Natural killer cell (primary cell): ENCODE measurements around the gene FAM228B. TPM values are rescaled to one million over a fixed set of nuclear protein-coding genes. Genes with fewer than 3 reads are reported as not detected.
"Not testable (repeated sequence)": the region's sequence is repeated elsewhere in the genome, so short reads cannot be mapped to it uniquely, and the experiment has no call there.

ENCODE experiments used
- ATAC-seq, 3 donors: fragments of 150-1000 bp in 2 of 3; fragments of 200-7000 bp in 1 of 3; cut with Tn5 transposase; 1 replicate in 1 of 3; 2 replicates in 2 of 3; pipeline ENCODE4 v1.10.0; 2021; ENCODE audit warnings: mild to moderate bottlenecking in 2 of 3, moderate library complexity in 2 of 3
- DNase-seq, 2 donors: peaks; one replicate each; pipeline versions ENCODE4 v3.0.0 to v3.0.0-alpha.2; 2013 to 2021; ENCODE audit warnings: mixed read lengths in 1 of 2
- H3K27ac ChIP-seq: one replicate; pipeline ENCODE4 v1.5.1; 2013; ENCODE audit warnings: mild to moderate bottlenecking, low read length
- H3K27me3 ChIP-seq: one replicate; pipeline ENCODE4 v1.6.1; 2013; ENCODE audit warnings: low read length; ENCODE audit not compliant: control insufficient read depth, insufficient read depth
- H3K36me3 ChIP-seq: one replicate; pipeline ENCODE4 v1.6.1; 2013; ENCODE audit warnings: low read length; ENCODE audit not compliant: control insufficient read depth, insufficient read depth
- H3K4me1 ChIP-seq: one replicate; pipeline ENCODE4 v1.6.1; 2013; ENCODE audit warnings: low read length; ENCODE audit not compliant: control insufficient read depth, insufficient read depth
- H3K4me3 ChIP-seq: one replicate; pipeline ENCODE4 v1.5.1; 2013; ENCODE audit warnings: low read length
- H3K9me3 ChIP-seq: one replicate; pipeline ENCODE4 v1.6.1; 2013; ENCODE audit warnings: low read length; ENCODE audit not compliant: control insufficient read depth, insufficient read depth
- H3K27ac Mint-ChIP-seq, 2 donors: one replicate each; pipeline ENCODE4 v1.8.0; 2022; ENCODE audit warnings: mild to moderate bottlenecking in 2 of 2, mixed read lengths in 2 of 2, moderate library complexity in 1 of 2
- H3K27me3 Mint-ChIP-seq, 2 donors: one replicate each; pipeline ENCODE4 v1.8.0; 2022; ENCODE audit warnings: low read depth in 2 of 2, mixed read lengths in 2 of 2
- H3K36me3 Mint-ChIP-seq: one replicate; pipeline ENCODE4 v1.8.0; 2022; ENCODE audit warnings: mixed read lengths
- H3K4me1 Mint-ChIP-seq, 2 donors: one replicate each; pipeline ENCODE4 v1.8.0; 2022; ENCODE audit warnings: mixed read lengths in 2 of 2
- H3K4me3 Mint-ChIP-seq: one replicate; pipeline ENCODE4 v1.8.0; 2022; ENCODE audit warnings: mild to moderate bottlenecking, moderate library complexity, mixed read lengths
- H3K9me3 Mint-ChIP-seq, 2 donors: one replicate each; pipeline ENCODE4 v1.8.0; 2022; ENCODE audit warnings: mixed read lengths in 2 of 2
- WGBS: methylation state at CpG from one replicate; pipeline ENCODE4 v1.1.7; 2013; ENCODE audit warnings: missing lambda C conversion rate; ENCODE audit not compliant: insufficient coverage; 5-methylcytosine and 5-hydroxymethylcytosine counted together
- intact Hi-C: fragments of 100-400 bp; cut with micrococcal nuclease; formaldehyde crosslinking; loops from one replicate; pipeline ENCODE4 v1.14.2; 2022
- total RNA-seq, 4 donors: library from RNA; stranded (reverse); fragments of 120-200 nt in 1 of 4; gene quantifications; one replicate each; pipeline versions ENCODE4 v1.2.3 to v1.2.4, GENCODE V29; 2013 to 2022
- TF ChIP-seq, protein P1 (sequence below): fragments of 200-600 bp; IDR thresholded peaks from one replicate; pipeline ENCODE4 v1.8.0; 2022; ENCODE audit warnings: antibody characterized with exemption

Gene FAM228B
- total RNA-seq, 3 donors from 2014 or later (not counting 1 experiment from before 2014, with no cell fraction given) = 31.4 to 35.9 (median 31.5) TPM

DNA sequence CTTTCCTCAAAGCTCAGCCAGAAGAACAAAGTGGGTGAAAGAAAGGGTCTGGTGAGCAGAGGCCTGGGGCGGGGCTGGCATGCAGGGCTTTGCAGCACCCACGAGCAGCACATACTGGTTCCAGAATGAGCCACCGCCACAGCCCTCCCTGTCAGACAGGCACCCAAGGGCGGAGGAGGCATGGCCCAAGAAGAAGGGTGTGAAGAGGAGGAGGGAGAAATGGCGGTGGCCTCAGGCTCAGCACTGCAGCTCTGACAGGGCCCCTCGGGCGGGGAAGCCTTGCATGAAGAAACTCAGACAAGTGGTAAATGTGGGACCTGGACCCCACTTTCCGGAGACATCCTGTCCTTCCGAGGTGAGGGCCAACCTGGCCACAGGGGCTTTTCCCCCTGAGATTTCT, 67.2 kb downstream of the FAM228B start:
- Histone ChIP-seq H3K27me3 (no peaks in the 10 kb centered on the region), H3K4me1 (no peaks in the 10 kb centered on the region), H3K9me3 (no peaks in the 10 kb centered on the region), H3K36me3 (no peaks in the 10 kb centered on the region), H3K4me3 (no peak overlapping the region), H3K27ac (no peak overlapping the region)
- no peak for DNase-seq
- intact Hi-C loops = no loop called here
- 87% methylated on average over 9 of the region's 9 CpGs for WGBS
- Mint-ChIP-seq H3K4me1 (no peaks in the 10 kb centered on the region), H3K27ac (no peak overlapping the region), H3K36me3 (no peaks in the 10 kb centered on the region), H3K27me3 (peaks cover 0 to 7% of the 10 kb centered on the region in 2 donors), H3K9me3 (peaks cover 0 to 2% of the 10 kb centered on the region in 2 donors), H3K4me3 (no peak overlapping the region)
- TF ChIP-seq, protein P1, sequence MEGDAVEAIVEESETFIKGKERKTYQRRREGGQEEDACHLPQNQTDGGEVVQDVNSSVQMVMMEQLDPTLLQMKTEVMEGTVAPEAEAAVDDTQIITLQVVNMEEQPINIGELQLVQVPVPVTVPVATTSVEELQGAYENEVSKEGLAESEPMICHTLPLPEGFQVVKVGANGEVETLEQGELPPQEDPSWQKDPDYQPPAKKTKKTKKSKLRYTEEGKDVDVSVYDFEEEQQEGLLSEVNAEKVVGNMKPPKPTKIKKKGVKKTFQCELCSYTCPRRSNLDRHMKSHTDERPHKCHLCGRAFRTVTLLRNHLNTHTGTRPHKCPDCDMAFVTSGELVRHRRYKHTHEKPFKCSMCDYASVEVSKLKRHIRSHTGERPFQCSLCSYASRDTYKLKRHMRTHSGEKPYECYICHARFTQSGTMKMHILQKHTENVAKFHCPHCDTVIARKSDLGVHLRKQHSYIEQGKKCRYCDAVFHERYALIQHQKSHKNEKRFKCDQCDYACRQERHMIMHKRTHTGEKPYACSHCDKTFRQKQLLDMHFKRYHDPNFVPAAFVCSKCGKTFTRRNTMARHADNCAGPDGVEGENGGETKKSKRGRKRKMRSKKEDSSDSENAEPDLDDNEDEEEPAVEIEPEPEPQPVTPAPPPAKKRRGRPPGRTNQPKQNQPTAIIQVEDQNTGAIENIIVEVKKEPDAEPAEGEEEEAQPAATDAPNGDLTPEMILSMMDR = no peak
- ATAC-seq = no peak

DNA sequence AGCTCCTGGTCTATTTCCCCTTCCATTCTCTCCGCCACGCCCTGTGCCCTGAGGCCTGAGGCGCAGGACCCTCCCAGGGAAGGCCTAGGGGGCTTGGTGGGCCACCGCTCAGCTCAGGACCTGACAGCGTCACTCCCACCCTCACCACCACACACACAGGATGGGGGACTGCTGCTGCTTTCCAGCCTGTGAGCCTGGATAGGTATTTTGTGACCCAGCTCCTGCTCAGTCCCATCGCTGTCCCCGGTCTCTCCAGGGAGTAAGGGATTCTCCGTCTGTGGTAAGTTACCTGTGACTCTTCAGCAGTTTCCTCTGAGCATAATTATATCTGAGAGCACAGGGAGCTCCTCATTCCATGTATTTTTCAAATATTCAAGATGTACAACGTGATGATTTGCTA, 67.9 kb downstream of the FAM228B start:
- TF ChIP-seq, protein P1 = no peak
- Histone ChIP-seq H3K4me3 (no peak overlapping the region), H3K36me3 (no peaks in the 10 kb centered on the region), H3K27me3 (no peaks in the 10 kb centered on the region), H3K9me3 (no peaks in the 10 kb centered on the region), H3K27ac (no peak overlapping the region), H3K4me1 (no peaks in the 10 kb centered on the region)
- intact Hi-C loops = no loop called here
- no peak overlapping the region for H3K4me3 Mint-ChIP-seq
- no peaks in the 10 kb centered on the region for H3K4me1 Mint-ChIP-seq
- DNase-seq (no peak), ATAC-seq (no peak)
- peaks cover 0 to 7% of the 10 kb centered on the region in 2 donors for H3K27me3 Mint-ChIP-seq
- H3K27ac Mint-ChIP-seq = no peak overlapping the region
- WGBS = 97% methylated on average over 8 of the region's 9 CpGs
- H3K36me3 Mint-ChIP-seq = no peaks in the 10 kb centered on the region
- peaks cover 0 to 2% of the 10 kb centered on the region in 2 donors for H3K9me3 Mint-ChIP-seq

DNA sequence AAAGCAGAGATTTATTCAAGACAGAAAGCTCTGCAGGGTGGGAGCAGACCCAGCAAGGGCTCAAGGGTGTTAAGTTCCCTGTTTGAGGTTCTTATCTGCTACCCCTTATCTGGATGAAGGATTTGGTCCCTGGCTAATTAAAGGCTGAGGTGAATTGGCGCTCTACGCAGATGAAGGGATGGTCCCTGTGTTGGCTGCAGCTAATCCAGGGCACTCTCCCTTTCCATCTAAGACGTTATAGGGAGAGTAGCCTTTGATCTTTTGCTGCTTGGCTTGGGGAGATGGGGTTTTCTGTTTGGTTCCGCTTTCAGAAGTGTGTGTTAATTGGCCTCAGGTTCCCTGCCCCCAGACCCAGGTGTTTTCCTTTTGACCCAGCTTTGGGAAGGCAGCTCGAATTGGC, 68.6 kb downstream of the FAM228B start:
- H3K27me3 Mint-ChIP-seq = peaks cover 0 to 7% of the 10 kb centered on the region in 2 donors
- no peaks in the 10 kb centered on the region for H3K9me3 ChIP-seq
- H3K36me3 Mint-ChIP-seq = no peaks in the 10 kb centered on the region
- peaks cover 0 to 2% of the 10 kb centered on the region in 2 donors for H3K9me3 Mint-ChIP-seq
- no peak overlapping the region for H3K4me3 ChIP-seq
- H3K4me3 Mint-ChIP-seq = no peak overlapping the region
- H3K27ac Mint-ChIP-seq = no peak overlapping the region
- TF ChIP-seq, protein P1 = no peak
- no peak for DNase-seq
- no peaks in the 10 kb centered on the region for H3K4me1 Mint-ChIP-seq
- H3K4me1 ChIP-seq = no peaks in the 10 kb centered on the region
- H3K27ac ChIP-seq = no peak overlapping the region
- no peaks in the 10 kb centered on the region for H3K27me3 ChIP-seq
- no peak for ATAC-seq
- H3K36me3 ChIP-seq = no peaks in the 10 kb centered on the region
- WGBS = 85% methylated on average over 5 of the region's 5 CpGs
- intact Hi-C loops = no loop called here

DNA sequence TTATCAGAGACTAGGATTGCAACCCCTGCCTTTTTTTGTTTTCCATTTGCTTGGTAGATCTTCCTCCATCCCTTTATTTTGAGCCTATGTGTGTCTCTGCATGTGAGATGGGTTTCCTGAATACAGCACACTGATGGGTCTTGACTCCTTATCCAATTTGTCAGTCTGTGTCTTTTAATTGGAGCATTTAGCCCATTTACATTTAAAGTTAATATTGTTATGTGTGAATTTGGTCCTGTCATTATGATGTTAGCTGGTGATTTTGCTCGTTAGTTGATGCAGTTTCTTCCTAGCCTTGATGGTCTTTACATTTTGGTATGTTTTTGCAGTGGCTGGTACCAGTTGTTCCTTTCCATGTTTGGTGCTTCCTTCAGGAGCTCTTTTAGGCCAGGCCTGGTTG, 73.9 kb downstream of the FAM228B start:
- H3K4me1 Mint-ChIP-seq, H3K9me3 ChIP-seq, H3K27me3 ChIP-seq, H3K27ac Mint-ChIP-seq, H3K27ac ChIP-seq, DNase-seq, H3K4me3 ChIP-seq, H3K36me3 ChIP-seq, H3K27me3 Mint-ChIP-seq, H3K36me3 Mint-ChIP-seq, H3K4me3 Mint-ChIP-seq, H3K9me3 Mint-ChIP-seq, H3K4me1 ChIP-seq, ATAC-seq, intact Hi-C loops: not testable (repeated sequence)
- WGBS = no CpG with 5 or more reads among the region's 1 CpG
